ENCODE results near the gene GALR2. TPM values are rescaled to one million over a fixed set of nuclear protein-coding genes. Genes with fewer than 3 reads are reported as not detected.

Gene GALR2, protein sequence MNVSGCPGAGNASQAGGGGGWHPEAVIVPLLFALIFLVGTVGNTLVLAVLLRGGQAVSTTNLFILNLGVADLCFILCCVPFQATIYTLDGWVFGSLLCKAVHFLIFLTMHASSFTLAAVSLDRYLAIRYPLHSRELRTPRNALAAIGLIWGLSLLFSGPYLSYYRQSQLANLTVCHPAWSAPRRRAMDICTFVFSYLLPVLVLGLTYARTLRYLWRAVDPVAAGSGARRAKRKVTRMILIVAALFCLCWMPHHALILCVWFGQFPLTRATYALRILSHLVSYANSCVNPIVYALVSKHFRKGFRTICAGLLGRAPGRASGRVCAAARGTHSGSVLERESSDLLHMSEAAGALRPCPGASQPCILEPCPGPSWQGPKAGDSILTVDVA
- 2.3 and 2.7 TPM in 2 replicates for total RNA-seq

DNA sequence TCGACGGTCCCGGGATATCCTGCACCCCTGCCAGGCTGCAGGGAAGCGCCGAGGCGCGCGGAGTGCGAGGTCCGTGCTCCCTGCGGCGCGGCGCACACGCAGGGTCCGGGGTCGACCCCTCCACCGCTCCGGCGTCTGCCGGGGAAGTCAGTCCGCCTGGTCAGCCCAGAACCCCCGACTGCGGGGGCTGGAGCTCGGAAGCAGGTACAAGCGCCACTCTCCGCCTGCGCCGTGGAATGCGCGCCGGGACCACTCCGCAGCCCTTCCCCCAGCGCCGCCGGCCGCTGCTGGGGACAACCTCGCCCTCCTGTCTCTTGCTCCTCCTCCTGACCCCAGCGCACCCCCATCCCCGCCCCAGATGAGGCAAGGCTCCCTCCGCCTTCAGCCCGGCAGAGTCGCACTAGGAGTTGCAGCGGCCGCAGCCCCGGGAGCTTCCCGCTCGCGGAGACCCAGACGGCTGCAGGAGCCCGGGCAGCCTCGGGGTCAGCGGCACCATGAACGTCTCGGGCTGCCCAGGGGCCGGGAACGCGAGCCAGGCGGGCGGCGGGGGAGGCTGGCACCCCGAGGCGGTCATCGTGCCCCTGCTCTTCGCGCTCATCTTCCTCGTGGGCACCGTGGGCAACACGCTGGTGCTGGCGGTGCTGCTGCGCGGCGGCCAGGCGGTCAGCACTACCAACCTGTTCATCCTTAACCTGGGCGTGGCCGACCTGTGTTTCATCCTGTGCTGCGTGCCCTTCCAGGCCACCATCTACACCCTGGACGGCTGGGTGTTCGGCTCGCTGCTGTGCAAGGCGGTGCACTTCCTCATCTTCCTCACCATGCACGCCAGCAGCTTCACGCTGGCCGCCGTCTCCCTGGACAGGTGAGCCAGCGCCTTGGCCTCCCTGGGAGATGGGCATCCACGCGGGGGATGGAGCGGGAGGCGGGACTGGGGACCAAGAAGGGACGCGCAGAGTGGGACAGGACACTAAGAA lies at the start of gene GALR2:
Gene GALR2 (plus strand): TSS at position 392 of the 974 bp plus-strand sequence. CDS start 103 bp downstream, at position 495.
- peaks cover 48% of the 10 kb centered on the region for H3K27me3 Mint-ChIP-seq
- H3K36me3 Mint-ChIP-seq (ENCODE audit: low read depth), result peaks cover 6% of the 10 kb centered on the region
- H3K4me3 Mint-ChIP-seq, result peak within 1 kb of the TSS; percentile 53
- no peaks in the 10 kb centered on the region for H3K9me3 Mint-ChIP-seq
- peaks cover 36% of the 10 kb centered on the region for H3K4me1 Mint-ChIP-seq
- DNase-seq, result no peak
- no peak within 1 kb of the TSS for H3K27ac Mint-ChIP-seq
- intact Hi-C loops (cut with micrococcal nuclease), result loop anchor here (5.0 to 10.0 kb wide), 6 partner anchors 62 to 660 kb away; partner anchors contain the start of genes MFSD11, MRPL38, PRPSAP1 and SRSF2

DNA sequence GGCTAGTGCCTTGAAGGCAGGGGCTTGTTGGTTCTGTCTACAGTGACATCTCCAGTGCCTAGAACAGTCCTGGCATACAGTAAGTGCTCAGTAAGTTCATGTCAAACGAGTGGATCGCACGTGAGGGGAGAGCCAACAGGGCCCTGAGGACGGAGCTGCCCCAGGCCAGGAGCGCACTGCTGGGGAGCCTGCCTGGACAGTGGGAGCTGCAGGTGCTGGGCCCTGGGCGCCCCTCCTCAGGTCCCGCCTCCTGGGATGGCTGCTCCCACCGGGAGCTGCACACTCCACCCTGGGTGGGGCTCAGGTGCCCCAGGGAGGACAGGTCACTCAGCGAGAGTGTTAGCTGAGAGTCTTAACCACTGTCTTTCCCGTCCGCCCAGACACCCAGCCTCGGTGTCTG lies 49.3 kb upstream of the GALR2 start:
- intact Hi-C loops (cut with micrococcal nuclease), result no loop called here
- Mint-ChIP-seq H3K9me3 (no peaks in the 10 kb centered on the region), H3K27ac (no peak overlapping the region), H3K4me3 (no peak overlapping the region), H3K36me3 (ENCODE audit: low read depth) (no peaks in the 10 kb centered on the region), H3K4me1 (peaks cover 10% of the 10 kb centered on the region), H3K27me3 (no peaks in the 10 kb centered on the region)
- DNase-seq, result no peak

DNA sequence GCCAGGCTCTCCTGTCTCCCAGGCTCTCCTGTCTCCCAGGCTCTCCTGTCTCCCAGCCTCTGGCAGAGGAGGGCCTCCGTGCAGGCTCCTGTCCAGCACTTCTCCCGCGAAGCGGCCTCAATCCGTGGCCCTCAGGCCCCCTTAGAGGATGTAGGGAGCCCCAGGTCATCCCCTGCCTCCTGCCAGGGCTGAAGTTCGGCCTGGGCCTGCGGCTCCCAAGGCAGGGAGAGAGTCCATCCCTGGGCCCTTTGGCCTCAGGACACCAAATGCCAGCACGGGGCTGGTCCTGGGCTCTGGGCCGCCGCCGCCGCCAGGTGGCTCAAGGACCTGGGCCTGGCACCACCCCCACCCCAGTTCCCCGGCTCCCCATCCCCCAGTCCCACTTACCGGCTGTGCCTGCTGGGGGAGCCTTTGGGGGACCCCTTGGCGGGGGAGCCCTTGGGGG lies 47.8 kb upstream of the GALR2 start:
- Mint-ChIP-seq H3K36me3 (ENCODE audit: low read depth) (no peaks in the 10 kb centered on the region), H3K27ac (no peak overlapping the region), H3K27me3 (no peaks in the 10 kb centered on the region), H3K9me3 (no peaks in the 10 kb centered on the region), H3K4me1 (peaks cover 10% of the 10 kb centered on the region), H3K4me3 (no peak overlapping the region)
- no peak for DNase-seq
- intact Hi-C loops (cut with micrococcal nuclease), result no loop called here

DNA sequence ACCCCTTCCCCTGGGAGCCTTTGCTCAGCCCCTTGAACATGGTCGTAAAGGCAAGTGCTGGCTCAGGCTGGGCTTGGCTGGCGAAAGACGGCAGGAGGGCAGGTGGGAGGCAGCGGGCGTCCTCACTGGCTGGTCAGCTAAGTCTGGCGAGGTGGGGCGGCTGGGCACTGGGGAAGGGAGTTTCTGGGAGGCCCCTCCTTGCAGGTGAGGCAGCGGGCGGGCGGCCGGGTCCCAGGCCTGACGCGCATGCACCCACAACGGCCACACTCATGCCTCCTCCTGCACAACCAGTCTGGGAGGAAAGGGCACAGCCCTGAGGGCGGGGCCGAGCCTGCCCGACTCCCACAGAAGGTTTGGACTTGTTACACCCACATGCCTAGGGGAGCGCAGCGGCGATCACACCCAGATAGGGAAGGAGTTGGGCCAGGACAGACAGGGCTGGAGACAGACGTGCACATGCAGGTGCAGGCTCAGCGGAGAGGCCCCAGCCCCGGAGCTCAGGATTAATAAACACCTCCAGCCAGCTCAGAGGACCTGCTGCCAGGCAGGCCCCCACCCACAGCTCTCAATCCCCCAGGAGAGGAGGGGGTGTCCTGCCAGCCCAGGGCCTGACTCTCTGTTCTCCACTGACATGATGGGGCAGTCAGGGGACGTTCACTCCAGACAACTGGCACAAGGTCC lies 47.3 kb upstream of the GALR2 start, which contains the start of gene EVPL:
Gene EVPL (minus strand): TSS at position 148 of the 681 bp plus-strand sequence. CDS start 108 bp downstream, at position 40.
- DNase-seq, result no peak
- no peak within 1 kb of the TSS for H3K4me3 Mint-ChIP-seq
- peaks cover 10% of the 10 kb centered on the region for H3K4me1 Mint-ChIP-seq
- intact Hi-C loops (cut with micrococcal nuclease), result no loop called here
- H3K27me3 Mint-ChIP-seq, result no peaks in the 10 kb centered on the region
- H3K9me3 Mint-ChIP-seq, result no peaks in the 10 kb centered on the region
- no peaks in the 10 kb centered on the region for H3K36me3 Mint-ChIP-seq (ENCODE audit: low read depth)
- H3K27ac Mint-ChIP-seq, result no peak within 1 kb of the TSS

DNA sequence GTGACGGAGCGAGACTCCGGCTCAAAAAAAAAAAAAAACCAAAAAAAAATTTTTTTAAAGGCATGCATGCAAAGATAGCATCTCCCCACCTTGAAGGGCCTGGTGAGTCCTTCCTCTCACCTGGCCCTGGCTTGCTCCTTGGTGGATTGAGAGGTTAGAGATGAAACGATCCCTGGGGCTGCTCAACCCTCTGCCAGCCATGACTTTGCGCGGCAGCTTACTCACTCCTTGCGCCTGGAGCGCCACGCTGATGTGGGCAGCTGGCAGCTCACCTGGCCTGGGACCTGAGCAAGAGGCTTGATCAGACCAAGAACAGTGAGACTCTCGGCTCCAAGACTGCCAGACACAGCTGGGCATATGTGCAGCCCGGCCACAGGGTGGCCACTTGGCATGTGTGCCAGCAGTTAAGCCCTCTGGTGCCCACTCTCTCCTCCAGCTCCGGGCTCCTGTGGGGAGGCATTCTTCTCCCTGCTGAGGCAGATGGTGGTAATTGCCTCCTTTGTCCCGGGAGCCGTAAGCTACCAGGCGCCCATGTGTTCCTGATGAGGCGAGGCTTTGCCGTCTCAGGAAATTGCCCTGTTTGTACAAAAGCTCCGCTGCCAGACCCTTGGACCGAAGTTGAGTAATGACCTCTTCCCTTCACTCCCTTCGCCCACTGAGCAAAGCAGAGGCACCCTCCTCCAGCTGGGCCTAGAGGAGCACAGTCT lies 42.4 kb upstream of the GALR2 start:
- no peak for DNase-seq
- intact Hi-C loops (cut with micrococcal nuclease), result no loop called here

DNA sequence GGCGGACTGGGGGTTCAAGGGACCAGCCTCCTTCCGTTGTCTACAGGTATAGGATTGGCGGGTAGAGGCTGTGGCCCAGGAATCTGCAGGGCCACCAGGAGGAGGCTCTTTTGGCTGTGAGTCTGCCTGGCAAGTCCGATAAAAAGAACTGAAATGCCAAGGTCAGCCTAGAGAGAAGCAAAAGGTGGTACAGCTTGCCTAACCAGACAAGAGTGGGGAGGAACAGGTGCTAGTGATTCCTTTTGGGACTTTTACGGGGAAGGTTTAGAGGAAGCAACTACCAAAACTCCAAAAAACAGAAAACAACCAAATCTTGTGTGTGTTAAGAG lies 41.8 kb upstream of the GALR2 start:
- DNase-seq, result no peak
- no peak overlapping the region for H3K27ac Mint-ChIP-seq
- no peaks in the 10 kb centered on the region for H3K9me3 Mint-ChIP-seq
- peaks cover 6% of the 10 kb centered on the region for H3K36me3 Mint-ChIP-seq (ENCODE audit: low read depth)
- no peaks in the 10 kb centered on the region for H3K27me3 Mint-ChIP-seq
- no peak overlapping the region for H3K4me3 Mint-ChIP-seq
- H3K4me1 Mint-ChIP-seq, result peaks cover 14% of the 10 kb centered on the region
- intact Hi-C loops (cut with micrococcal nuclease), result no loop called here

More for the DNA sequence above, 42.4 kb upstream of the GALR2 start:
- H3K27me3 Mint-ChIP-seq, result no peaks in the 10 kb centered on the region
- H3K27ac Mint-ChIP-seq, result no peak overlapping the region
- H3K4me1 Mint-ChIP-seq, result peaks cover 14% of the 10 kb centered on the region
- H3K4me3 Mint-ChIP-seq, result no peak overlapping the region
- H3K36me3 Mint-ChIP-seq (ENCODE audit: low read depth), result peaks cover 3% of the 10 kb centered on the region
- H3K9me3 Mint-ChIP-seq, result no peaks in the 10 kb centered on the region

DNA sequence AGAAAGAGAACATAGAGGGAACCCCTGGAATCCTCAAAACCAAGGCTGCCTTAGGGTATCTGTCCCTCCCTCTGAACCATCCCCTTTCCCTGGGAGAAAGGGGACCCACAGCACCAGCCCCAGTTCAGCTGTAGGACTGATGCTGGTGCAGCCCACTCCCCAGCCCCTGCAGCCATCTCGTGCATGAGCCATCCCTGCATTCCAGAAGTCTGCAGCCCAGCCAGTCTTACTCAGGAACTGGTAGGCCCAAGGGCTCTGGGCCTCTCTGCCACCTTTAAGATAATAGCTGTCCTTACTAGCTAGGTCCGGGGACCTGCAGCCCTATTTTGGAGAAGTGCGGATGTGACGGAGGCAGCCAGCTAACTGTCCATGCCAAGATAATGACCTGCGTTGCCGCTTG lies 41.4 kb upstream of the GALR2 start:
- no peak overlapping the region for H3K4me3 Mint-ChIP-seq
- H3K27me3 Mint-ChIP-seq, result no peaks in the 10 kb centered on the region
- peaks cover 14% of the 10 kb centered on the region for H3K4me1 Mint-ChIP-seq
- intact Hi-C loops (cut with micrococcal nuclease), result no loop called here
- peaks cover 9% of the 10 kb centered on the region for H3K36me3 Mint-ChIP-seq (ENCODE audit: low read depth)
- no peaks in the 10 kb centered on the region for H3K9me3 Mint-ChIP-seq
- H3K27ac Mint-ChIP-seq, result no peak overlapping the region
- DNase-seq, result no peak

DNA sequence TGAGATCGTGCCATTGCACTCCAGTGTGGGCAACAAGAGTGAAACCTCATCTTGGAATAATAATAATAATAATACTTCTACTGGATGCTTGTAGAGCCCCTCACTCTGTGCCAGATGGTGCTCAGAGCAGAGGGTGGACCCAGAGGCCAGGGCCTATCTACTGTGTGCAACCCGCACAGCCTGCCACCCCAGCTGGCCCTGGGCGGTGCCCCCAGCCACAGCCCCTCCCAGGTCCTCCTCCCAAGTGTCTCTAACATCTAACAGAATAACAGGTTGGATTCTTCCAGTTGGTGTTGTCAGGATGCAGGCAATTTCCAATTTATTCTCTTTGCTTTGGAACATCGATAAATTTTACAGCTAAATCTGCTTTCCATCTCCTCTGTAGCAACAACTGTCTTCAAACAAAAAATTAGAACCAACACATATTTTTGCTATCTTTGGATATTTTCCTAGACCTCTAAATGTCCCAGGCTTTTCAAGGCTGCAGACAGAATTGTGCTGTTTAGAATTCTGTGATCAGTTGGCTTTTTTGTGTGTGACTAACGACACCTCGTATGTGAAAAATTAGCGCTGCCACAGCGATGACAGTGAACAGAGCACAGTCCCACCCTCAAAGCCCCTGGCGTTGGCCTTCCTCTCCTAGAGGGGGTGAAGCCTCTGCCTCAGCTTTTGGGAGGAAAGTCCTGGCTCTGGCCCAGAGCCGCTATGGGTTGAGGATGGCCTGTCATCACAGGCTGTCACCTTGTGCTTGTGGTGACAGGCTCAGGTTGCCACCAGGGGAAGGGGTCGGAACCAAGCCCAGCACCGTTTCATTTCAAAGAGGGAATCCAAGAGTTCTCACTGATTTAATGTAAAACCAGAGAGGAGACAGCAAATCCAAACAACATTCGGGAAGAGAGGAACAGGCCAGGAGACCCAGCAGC lies 39.9 kb upstream of the GALR2 start:
- no peak overlapping the region for H3K4me3 Mint-ChIP-seq
- H3K9me3 Mint-ChIP-seq, result no peaks in the 10 kb centered on the region
- DNase-seq, result no peak
- intact Hi-C loops (cut with micrococcal nuclease), result no loop called here
- H3K4me1 Mint-ChIP-seq, result peaks cover 8% of the 10 kb centered on the region
- peaks cover 24% of the 10 kb centered on the region for H3K36me3 Mint-ChIP-seq (ENCODE audit: low read depth)
- H3K27ac Mint-ChIP-seq, result no peak overlapping the region
- H3K27me3 Mint-ChIP-seq, result no peaks in the 10 kb centered on the region

DNA sequence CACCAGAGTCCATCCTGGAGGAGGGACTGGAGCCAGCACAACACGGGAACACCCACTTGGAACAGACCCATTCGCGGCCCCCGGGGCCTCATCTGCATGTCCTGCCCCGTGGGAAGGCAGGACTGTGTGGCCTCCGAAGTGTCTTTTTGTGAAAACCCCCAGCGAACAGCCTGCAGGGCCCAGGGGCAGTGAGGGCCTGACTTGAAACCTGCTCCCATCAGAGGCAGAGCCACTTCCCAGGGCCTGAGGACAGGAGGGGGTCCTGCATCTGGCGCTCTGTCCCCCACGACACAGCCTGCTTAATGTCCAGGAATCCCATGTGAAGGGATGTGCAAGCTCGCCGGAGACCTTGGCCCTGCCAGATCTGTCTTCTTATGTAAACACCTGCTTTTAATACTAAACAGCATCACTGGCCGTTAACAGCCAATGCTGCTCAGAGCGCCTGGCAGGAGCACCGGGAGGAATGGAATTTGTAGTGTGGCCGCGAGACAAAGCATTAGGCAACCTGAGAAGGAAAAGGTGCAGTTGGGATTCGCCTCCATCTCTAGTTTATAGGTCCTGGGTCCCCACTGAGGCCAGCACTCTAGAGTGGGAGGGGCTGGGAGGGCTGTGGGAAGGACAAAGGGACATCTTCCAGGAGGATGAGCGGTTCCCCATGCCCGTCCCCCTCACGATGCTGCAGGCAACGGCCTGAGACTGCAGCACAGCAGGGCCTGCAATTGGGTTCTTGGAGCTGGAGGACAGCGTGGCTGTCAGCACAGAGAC lies 37.9 kb upstream of the GALR2 start:
- DNase-seq, result no peak
- Mint-ChIP-seq H3K9me3 (no peaks in the 10 kb centered on the region), H3K27me3 (no peaks in the 10 kb centered on the region), H3K4me3 (no peak overlapping the region), H3K36me3 (ENCODE audit: low read depth) (peaks cover 41% of the 10 kb centered on the region), H3K4me1 (peaks cover 7% of the 10 kb centered on the region), H3K27ac (no peak overlapping the region)
- intact Hi-C loops (cut with micrococcal nuclease), result no loop called here

DNA sequence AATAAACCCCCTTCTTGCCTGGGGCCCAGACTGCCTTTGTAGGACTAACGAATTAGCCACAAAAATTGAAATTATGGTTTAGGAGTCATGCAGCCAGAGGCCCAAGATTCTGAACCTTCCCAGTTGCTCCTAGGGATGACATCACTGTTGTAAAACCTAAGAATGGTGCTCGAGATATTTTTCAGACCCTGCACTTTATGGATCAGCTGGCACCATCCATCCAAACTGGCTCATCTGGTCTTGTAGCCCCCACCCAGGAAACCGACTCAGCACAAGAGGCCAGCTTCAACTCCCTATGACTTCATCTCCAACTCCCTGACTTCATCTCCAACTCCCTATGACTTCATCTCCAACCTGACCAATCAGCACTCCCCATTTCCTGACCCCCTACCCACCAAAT lies 36.5 kb upstream of the GALR2 start:
- Mint-ChIP-seq H3K36me3 (ENCODE audit: low read depth) (peaks cover 45% of the 10 kb centered on the region), H3K27me3 (no peaks in the 10 kb centered on the region)
- intact Hi-C loops (cut with micrococcal nuclease), result no loop called here

DNA sequence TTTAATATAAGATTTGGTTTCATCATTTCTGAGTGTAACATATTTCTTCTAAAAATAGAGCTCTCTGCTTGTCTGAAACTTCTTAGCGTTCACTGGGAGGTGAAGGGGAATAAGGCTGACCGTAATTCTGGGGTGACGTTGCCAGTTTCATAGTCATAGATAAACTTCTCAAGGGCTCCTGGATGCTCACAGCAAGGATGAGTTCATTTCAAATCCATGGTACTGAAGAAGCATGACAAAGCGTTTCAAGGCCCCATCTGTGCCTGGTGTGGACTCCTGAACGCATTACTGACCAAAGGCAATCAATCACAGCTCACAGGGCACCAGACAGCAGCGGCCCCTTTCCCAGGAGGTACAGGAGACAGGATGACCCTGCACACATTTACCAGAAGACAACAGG lies 35.5 kb upstream of the GALR2 start:
- intact Hi-C loops (cut with micrococcal nuclease), result no loop called here
- Mint-ChIP-seq H3K27me3 (no peaks in the 10 kb centered on the region), H3K36me3 (ENCODE audit: low read depth) (peaks cover 56% of the 10 kb centered on the region), H3K27ac (no peak overlapping the region), H3K4me3 (no peak overlapping the region), H3K4me1 (peaks cover 7% of the 10 kb centered on the region), H3K9me3 (no peaks in the 10 kb centered on the region)
- DNase-seq, result no peak

More for the DNA sequence above, 36.5 kb upstream of the GALR2 start:
- no peak overlapping the region for H3K4me3 Mint-ChIP-seq
- H3K9me3 Mint-ChIP-seq, result no peaks in the 10 kb centered on the region
- no peak for DNase-seq
- no peak overlapping the region for H3K27ac Mint-ChIP-seq
- H3K4me1 Mint-ChIP-seq, result peaks cover 7% of the 10 kb centered on the region

DNA sequence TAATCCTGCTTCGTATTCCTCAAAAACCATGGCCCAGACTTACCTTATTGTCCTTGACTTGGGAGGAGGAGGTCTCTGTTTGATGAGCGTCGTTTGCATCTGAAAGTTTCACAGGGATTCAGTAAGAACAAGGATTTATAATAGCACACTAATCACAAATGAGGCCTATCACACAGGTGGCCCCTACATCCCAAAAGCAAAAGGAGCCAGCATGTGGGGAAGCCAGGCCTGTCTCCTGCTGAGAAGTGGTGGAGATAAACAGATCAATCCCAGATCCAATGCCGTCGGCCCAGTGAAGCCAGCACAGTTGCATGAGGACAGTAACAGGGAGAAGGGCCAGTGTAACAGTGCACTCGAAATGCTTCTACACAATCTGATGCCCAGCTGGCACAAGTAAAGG lies 34.2 kb upstream of the GALR2 start:
- peaks cover 5% of the 10 kb centered on the region for H3K4me1 Mint-ChIP-seq
- H3K9me3 Mint-ChIP-seq, result no peaks in the 10 kb centered on the region
- intact Hi-C loops (cut with micrococcal nuclease), result no loop called here
- H3K36me3 Mint-ChIP-seq (ENCODE audit: low read depth), result peaks cover 68% of the 10 kb centered on the region
- no peaks in the 10 kb centered on the region for H3K27me3 Mint-ChIP-seq
- no peak overlapping the region for H3K27ac Mint-ChIP-seq
- no peak overlapping the region for H3K4me3 Mint-ChIP-seq
- DNase-seq, result no peak

Measured in activated CD4-positive, alpha-beta T cell treated with anti-CD3 and anti-CD28 coated beads, Interleukin-2, amount 10 ng/mL, durations not matched to agents 24 days and 14 days (primary cell).